ENCODE results near the gene NUTM2D.
"Not testable (repeated sequence)": the region's sequence is repeated elsewhere in the genome, so short reads cannot be mapped to it uniquely, and the experiment has no call there.

- not testable (repeated sequence) for TF ChIP-seq CTCF (IDR thresholded peaks at IDR 0.05; ENCODE audit: low read depth, low read length); EZH2phosphoT487 (IDR thresholded peaks at IDR 0.05; ENCODE audit: low read depth)
Measured at GRCh38 chr10:87398436-87398835, 40.9 kb downstream of the NUTM2D start.
